OCI-LY3 (cell line): Measurements from ENCODE around the gene SFT2D1.

Experiments used
- H2AFZ ChIP-seq: fragments of 200-600, 300-600 bp; shearing (Covaris generic); 2 replicates; pipeline ENCODE4 v1.6.0; 2014; ENCODE audit warnings: antibody characterized with exemption, low read depth, low read length
- H3K27ac ChIP-seq: fragments of 200-600, 300-600 bp; sonication (generic); 2 replicates; pipeline ENCODE4 v1.5.1; 2014; ENCODE audit warnings: mild to moderate bottlenecking, low read length, moderate library complexity, mixed read lengths
- H3K27me3 ChIP-seq: fragments of 200-600, 300-600 bp; sonication (generic); 2 replicates; pipeline ENCODE4 v1.6.1; 2014; ENCODE audit warnings: low read depth, low read length, mixed read lengths
- H3K36me3 ChIP-seq: fragments of 200-600, 300-600 bp; sonication (generic); replicated peaks from 2 replicates; pipeline ENCODE3; 2014; ENCODE audit warnings: low read depth, low read length, mixed read lengths
- H3K4me1 ChIP-seq: fragments of 300-600, 200-600 bp; sonication (generic); 2 replicates; pipeline ENCODE4 v1.6.1; 2014; ENCODE audit warnings: low read length, mixed read lengths
- H3K4me2 ChIP-seq: fragments of 200-600, 300-600 bp; sonication (generic); 2 replicates; pipeline ENCODE4 v1.6.1; 2014; ENCODE audit warnings: low read length, mixed read lengths
- H3K4me3 ChIP-seq: fragments of 300-600, 200-600 bp; sonication (generic); 2 replicates; pipeline ENCODE4 v1.5.1; 2014; ENCODE audit warnings: antibody characterized with exemption, mild to moderate bottlenecking, low read length, moderate library complexity
- H3K79me2 ChIP-seq: fragments of 300-600, 200-600 bp; shearing (Covaris generic); 2 replicates; pipeline ENCODE4 v1.6.1; 2014; ENCODE audit warnings: mild to moderate bottlenecking, low read length, mixed read lengths
- H3K9ac ChIP-seq: fragments of 300-600, 200-600 bp; shearing (Covaris generic); 2 replicates; pipeline ENCODE4 v1.6.0; 2014; ENCODE audit warnings: mild to moderate bottlenecking, low read length, moderate library complexity
- H3K9me3 ChIP-seq: fragments of 200-600, 300-600 bp; shearing (Covaris generic); 2 replicates; pipeline ENCODE4 v1.6.1; 2014; ENCODE audit warnings: low read length, mixed read lengths; ENCODE audit not compliant: insufficient read depth
- H4K20me1 ChIP-seq: fragments of 200-600, 300-600 bp; sonication (generic); 2 replicates; pipeline ENCODE4 v1.6.1; 2016; ENCODE audit warnings: low read length, mixed read lengths; ENCODE audit not compliant: insufficient read depth
- EZH2phosphoT487 ChIP-seq: fragments of 200-600 bp; shearing (Covaris generic); IDR thresholded peaks from 2 replicates; pipeline ENCODE4 v1.6.1; 2018; ENCODE audit warnings: antibody characterized with exemption, mixed run types, low read depth
- TF ChIP-seq, protein P1 (sequence below): fragments of 200-600, 300-600 bp; sonication (generic); IDR thresholded peaks from 2 replicates; pipeline ENCODE4 v1.5.1; 2014; ENCODE audit warnings: antibody characterized with exemption, low read length, low read depth

The SFT2D1 gene

DNA sequence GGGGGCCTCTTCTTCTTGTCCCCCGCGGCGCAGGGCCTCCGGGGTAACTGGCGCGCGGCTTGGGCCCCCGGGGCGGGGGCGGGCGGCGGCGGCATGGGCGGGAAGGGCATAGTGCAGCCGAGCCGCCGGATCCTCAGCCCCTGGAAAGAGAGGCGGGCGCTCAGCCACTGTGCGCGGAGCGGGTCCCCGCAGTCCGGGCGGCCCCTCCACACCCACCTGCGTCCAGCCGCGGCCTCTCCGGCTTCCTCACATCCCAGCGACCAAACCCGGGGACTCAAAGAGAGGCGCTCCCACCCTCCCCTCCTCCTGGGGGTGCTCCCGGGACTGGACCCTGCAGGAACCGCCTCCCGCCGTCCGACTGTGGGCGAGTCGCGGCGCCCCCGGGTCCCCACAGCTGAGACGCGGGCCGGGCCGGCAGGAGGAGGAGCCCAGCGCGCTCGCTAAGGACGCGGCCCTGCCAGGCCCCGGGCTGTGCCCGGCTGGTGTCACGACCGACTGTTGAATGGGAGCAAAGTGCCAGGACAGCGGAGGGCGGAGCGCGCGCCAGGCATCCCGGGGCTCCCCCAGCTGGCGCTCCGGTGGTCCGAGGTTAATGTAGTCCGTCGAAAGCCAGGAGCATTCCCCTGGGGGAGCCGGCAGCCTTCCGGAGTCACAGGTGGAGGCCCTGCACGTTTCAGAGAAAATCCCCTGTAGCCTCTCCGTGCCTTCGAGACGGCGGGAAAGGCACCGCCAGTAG, 34.1 kb downstream of the SFT2D1 start, which contains the start of gene PRR18:
Gene PRR18 (minus strand): TSS at position 360 of the 736 bp plus-strand sequence. CDS start 250 bp downstream, at position 110.
- no peak within 1 kb of the TSS for H3K9ac ChIP-seq
- peak within 1 kb of the TSS; percentile 34 for H3K4me2 ChIP-seq
- no peak for TF ChIP-seq EZH2phosphoT487
- TF ChIP-seq, protein P1, sequence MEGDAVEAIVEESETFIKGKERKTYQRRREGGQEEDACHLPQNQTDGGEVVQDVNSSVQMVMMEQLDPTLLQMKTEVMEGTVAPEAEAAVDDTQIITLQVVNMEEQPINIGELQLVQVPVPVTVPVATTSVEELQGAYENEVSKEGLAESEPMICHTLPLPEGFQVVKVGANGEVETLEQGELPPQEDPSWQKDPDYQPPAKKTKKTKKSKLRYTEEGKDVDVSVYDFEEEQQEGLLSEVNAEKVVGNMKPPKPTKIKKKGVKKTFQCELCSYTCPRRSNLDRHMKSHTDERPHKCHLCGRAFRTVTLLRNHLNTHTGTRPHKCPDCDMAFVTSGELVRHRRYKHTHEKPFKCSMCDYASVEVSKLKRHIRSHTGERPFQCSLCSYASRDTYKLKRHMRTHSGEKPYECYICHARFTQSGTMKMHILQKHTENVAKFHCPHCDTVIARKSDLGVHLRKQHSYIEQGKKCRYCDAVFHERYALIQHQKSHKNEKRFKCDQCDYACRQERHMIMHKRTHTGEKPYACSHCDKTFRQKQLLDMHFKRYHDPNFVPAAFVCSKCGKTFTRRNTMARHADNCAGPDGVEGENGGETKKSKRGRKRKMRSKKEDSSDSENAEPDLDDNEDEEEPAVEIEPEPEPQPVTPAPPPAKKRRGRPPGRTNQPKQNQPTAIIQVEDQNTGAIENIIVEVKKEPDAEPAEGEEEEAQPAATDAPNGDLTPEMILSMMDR: no peak
- H3K36me3 ChIP-seq: no peaks in the 10 kb centered on the region
- no peak within 1 kb of the TSS for H2AFZ ChIP-seq
- H3K4me1 ChIP-seq: no peaks in the 10 kb centered on the region
- no peaks in the 10 kb centered on the region for H3K9me3 ChIP-seq
- H3K27ac ChIP-seq: no peak within 1 kb of the TSS
- no peaks in the 10 kb centered on the region for H3K79me2 ChIP-seq
- H4K20me1 ChIP-seq: no peaks in the 10 kb centered on the region
- H3K27me3 ChIP-seq: no peaks in the 10 kb centered on the region
- peak within 1 kb of the TSS; percentile 49; the same call in 1 of the 2 replicates for H3K4me3 ChIP-seq

DNA sequence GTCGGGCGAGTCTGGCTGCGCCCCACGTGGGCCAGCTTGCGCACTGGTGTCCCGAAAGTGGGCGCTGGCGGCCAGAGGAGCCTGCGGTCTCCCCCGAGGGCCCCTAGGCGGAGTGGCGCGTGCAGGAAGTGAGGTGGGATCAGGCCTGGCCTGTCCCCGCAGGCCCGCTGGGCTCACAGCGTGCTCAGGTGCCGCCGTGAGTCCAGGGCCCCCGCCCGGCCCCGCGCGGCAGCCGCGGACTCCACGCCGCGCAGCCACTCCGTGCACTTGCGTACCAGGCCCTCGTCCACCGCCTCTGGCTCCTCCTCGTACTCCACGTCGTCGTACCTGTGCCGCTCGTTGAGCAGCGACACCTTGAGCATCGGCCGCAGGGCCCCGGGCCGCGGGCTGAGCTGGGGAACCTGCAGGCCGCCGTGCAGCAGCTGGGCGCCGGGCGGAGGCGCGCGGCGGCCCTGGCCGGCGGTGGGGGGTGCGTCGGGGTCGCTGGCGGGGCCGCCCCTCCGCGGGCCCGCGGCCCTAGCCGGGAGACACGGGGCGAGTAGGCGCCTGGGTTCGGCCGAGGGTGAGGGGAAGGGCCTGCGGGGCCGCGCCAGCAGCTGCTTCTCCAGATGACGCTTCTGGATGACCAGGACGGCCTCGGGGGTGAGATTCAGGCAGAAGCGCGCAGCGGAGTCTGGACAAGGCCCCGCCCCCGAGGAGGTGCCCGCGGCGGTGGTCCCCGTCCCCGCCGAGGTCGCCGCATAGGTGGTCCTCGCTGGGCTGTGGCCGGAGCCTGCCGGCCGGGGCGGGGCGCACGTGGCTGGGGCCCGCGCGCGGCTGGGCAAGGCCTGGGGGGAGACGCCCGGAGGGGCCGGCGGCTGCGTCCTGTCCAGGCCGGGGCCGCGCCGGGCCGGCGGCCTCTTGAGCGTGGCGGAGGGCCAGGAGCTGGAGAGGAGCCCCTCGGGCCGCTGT, 35.0 kb downstream of the SFT2D1 start:
- no peaks in the 10 kb centered on the region for H4K20me1 ChIP-seq
- no peaks in the 10 kb centered on the region for H3K9me3 ChIP-seq
- no peaks in the 10 kb centered on the region for H3K79me2 ChIP-seq
- TF ChIP-seq, protein P1: no peak
- TF ChIP-seq EZH2phosphoT487: no peak
- no peak overlapping the region for H3K4me3 ChIP-seq
- no peaks in the 10 kb centered on the region for H3K36me3 ChIP-seq
- H2AFZ ChIP-seq: no peak overlapping the region
- no peak overlapping the region for H3K27ac ChIP-seq
- no peak overlapping the region for H3K4me2 ChIP-seq
- no peaks in the 10 kb centered on the region for H3K4me1 ChIP-seq
- H3K9ac ChIP-seq: no peak overlapping the region
- H3K27me3 ChIP-seq: no peaks in the 10 kb centered on the region

DNA sequence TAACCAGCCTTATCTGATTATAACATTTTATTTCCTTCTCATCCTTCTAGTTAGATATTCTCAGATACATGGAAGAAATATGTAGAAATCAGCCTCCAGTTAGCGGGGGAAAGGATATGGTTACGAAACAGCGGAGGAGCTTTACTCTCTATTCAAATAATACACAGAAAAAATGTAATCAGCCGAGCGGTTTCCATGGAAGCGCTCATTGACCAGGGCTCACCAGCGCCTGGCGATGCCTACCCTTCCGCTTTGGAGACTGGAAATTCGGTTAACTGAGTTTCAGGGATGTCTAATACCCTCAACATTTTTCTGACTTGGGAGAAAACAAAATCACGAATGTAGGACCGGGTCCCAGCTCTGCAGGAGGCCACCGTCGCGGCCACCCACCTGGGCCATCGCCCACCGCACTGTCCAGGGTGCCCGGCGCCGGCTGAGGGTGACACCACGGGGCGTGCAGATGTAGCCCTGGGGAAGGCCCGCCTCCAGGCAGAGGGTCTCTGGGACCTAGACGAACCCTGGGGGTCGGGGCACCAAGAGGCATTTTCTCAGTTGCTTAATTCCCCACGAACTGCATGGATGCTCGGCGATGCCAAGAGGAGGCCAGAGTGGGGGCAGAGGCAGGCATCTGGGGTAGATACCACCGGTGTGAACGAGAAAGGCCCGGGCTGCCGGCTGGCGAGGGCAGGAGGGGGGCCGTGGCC, 35.8 kb downstream of the SFT2D1 start:
- Histone ChIP-seq H4K20me1 (no peaks in the 10 kb centered on the region), H3K4me2 (no peak overlapping the region), H3K4me3 (no peak overlapping the region), H3K36me3 (no peaks in the 10 kb centered on the region), H3K79me2 (no peaks in the 10 kb centered on the region), H3K9me3 (no peaks in the 10 kb centered on the region), H2AFZ (no peak overlapping the region), H3K4me1 (no peaks in the 10 kb centered on the region), H3K27me3 (no peaks in the 10 kb centered on the region), H3K27ac (no peak overlapping the region), H3K9ac (no peak overlapping the region)
- TF ChIP-seq, protein P1: no peak
- no peak for TF ChIP-seq EZH2phosphoT487
